IPS-18c (cell line): ENCODE data around the gene PNLDC1.
A peak's percentile ranks its signal among the peaks of the same experiment; 100 is the strongest.
"Not testable (repeated sequence)": the region's sequence is repeated elsewhere in the genome, so short reads cannot be mapped to it uniquely, and the experiment has no call there.

Experiments
- H3K4me3 ChIP-seq: 2 replicates; pipeline ENCODE4 v1.7.0; 2013; ENCODE audit warnings: low read depth, mild to moderate bottlenecking, low read length, moderate library complexity; ENCODE audit not compliant: insufficient read depth
- H3K9me3 ChIP-seq: one replicate; pipeline ENCODE4 v1.6.1; 2013; ENCODE audit warnings: mild to moderate bottlenecking, low read length, moderate library complexity; ENCODE audit not compliant: control insufficient read depth, insufficient read depth

Gene PNLDC1

DNA sequence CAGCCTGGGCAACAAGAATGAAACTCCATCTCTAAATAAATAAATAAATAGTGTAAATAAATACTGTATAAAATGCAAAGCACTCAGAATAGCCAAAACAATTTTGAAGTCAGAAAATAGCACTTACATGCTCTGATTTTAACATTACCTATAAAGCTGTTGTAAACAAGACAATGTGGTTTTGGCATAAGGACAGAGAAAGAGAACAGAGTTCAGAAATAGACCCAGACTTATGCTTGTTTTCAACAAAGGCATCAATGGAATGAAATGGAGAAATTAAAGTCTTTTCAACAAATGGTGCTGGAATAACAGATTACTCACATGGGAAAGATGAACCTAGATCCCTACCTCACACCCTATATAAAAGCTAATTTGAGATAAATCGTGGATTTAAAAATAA lies 27.9 kb upstream of the PNLDC1 start:
- no peaks in the 10 kb centered on the region for H3K9me3 ChIP-seq
- no peak overlapping the region for H3K4me3 ChIP-seq

DNA sequence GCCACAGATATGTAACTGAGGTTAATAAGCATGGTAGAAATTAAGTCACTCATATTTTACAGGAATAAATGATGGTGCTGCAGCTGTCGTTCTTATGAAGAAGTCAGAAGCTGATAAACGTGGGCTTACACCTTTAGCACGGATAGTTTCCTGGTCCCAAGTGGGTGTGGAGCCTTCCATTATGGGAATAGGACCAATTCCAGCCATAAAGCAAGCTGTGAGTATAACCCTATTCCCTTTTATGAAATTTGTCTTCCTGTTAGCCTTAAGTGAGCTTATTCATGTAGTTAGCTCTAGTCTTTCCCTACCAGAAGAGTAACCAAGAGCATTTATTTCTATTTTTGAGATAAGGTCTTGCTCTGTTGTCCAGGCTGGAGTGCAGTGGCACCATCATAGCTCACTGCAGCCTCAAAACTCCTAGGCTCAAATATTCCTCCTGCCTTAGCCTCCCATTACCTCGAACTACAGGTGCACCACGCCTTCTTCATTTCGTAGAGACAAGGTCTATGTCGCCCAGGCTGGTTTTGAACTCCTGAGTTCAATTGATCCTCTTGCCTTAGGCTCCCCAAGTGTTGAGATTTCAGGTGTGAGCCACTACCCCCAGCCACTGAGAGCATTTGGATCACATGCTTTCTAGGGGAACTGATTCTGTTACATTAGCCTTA lies 22.7 kb upstream of the PNLDC1 start:
- H3K9me3 ChIP-seq, result no peaks in the 10 kb centered on the region
- H3K4me3 ChIP-seq, result no peak overlapping the region

DNA sequence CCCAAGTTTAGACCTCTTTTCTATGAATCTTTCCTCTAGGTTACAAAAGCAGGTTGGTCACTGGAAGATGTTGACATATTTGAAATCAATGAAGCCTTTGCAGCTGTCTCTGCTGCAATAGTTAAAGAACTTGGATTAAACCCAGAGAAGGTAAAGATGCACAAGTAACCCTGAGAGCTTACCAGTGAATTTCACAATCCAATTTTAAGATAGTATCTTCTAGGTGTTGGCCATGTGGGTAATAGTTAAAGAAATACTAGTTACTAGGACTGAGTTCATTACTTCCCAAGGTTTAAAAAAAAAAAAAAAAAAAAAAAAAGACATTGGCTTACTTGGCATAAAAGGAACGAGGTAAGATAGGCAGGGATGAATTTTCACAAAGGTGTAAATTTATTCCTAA lies 21.9 kb upstream of the PNLDC1 start:
- no peak overlapping the region for H3K4me3 ChIP-seq
- H3K9me3 ChIP-seq, result no peaks in the 10 kb centered on the region

DNA sequence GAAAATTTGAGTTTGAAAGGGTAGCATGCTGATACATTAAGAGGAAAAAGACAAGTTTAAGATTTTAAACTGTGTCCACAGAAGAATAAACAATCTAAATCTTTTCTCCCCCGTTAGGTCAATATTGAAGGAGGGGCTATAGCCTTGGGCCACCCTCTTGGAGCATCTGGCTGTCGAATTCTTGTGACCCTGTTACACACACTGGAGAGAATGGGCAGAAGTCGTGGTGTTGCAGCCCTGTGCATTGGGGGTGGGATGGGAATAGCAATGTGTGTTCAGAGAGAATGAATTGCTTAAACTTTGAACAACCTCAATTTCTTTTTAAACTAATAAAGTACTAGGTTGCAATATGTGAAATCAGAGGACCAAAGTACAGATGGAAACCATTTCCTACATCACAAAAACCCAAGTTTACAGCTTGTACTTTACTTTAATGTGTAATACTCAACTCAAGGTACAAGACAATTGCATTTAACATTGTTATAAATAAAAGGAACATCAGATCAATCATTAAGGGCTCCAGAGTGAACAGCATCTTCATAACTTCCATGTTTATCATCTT lies 21.5 kb upstream of the PNLDC1 start:
- Histone ChIP-seq H3K4me3 (no peak overlapping the region), H3K9me3 (no peaks in the 10 kb centered on the region)

DNA sequence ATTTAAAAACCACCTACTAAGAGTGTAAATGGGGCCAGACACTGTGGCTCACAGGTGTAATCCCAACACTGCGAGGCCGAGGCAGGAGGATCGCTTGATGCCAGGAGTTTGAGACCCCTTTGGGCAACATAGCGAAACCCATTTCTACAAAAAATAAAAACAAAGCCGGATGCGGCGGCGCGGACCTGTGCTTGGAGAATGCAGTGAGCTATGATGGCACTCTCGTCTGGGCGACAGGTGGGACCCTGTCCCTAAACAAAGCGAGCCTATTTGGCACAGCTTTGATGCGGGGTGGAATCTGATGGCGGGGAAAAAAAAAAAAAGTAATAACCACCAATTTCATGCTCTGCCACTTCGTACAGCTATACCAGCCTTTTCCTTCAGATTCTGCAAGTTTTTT lies 11.8 kb upstream of the PNLDC1 start:
- peak overlapping the region; percentile 95 for H3K4me3 ChIP-seq
- no peaks in the 10 kb centered on the region for H3K9me3 ChIP-seq

GRCh38 chr6:159788753-159789376 lies 11.2 kb upstream of the PNLDC1 start:
- H3K9me3 ChIP-seq, result no peaks in the 10 kb centered on the region
- peak overlapping the region; percentile 95 for H3K4me3 ChIP-seq

- Histone ChIP-seq H3K9me3 (no peaks in the 10 kb centered on the region), H3K4me3 (peak within 1 kb of the TSS; percentile 95)
These were observed 10.5 kb upstream of the PNLDC1 start, which contains the start of gene TCP1 for GRCh38 chr6:159789377-159790148. Gene TCP1 (minus strand): TSS chr6:159789602. CDS start chr6:159789468, 134 bp downstream.

- Histone ChIP-seq H3K4me3 (peak within 1 kb of the TSS; percentile 95), H3K9me3 (no peaks in the 10 kb centered on the region)
These were observed 9.7 kb upstream of the PNLDC1 start, which contains the start of gene MRPL18 for GRCh38 chr6:159790149-159790955. Gene MRPL18 (plus strand): TSS chr6:159790467. CDS start chr6:159790588, 121 bp downstream.

GRCh38 chr6:159790956-159791598 lies 9.0 kb upstream of the PNLDC1 start:
- Histone ChIP-seq H3K4me3 (peak overlapping the region; percentile 84), H3K9me3 (no peaks in the 10 kb centered on the region)

DNA sequence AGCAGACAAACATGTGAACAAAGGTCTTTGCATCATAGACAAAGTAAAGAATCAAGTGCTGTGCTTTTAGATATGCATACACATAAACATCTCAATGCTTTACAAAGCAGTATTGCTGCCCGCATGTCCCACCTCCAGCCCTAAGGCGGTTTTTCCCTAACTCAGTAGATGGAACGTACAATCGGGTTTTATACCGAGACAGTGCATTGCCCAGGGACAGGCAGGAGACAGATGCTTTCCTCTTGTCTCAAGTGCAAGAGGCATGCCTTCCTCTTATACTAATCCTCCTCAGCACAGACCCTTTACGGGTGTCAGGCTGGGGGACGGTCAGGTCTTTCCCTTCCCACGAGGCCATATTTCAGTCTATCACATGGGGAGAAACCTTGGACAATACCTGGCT lies 5.1 kb upstream of the PNLDC1 start:
- H3K9me3 ChIP-seq, H3K4me3 ChIP-seq: not testable (repeated sequence)

DNA sequence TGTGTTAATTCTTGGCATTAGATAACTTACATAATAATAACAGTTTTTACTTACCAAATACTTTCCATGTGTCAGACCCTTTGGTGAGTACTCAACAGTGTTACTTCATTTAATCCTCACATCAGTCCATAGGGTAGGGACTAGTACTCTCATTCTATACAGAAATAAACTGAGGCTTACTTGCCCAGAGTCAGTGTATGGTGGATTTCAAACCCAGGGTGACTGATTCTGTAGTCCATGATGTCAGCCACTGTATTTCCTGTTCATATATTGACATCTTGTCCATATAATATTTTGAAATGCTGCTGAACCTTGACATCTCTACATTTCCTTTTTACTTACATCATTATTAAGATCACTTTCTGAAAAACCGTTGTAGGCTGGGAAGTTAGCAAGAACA lies 2.5 kb upstream of the PNLDC1 start:
- Histone ChIP-seq H3K4me3 (no peak overlapping the region), H3K9me3 (peaks cover 2% of the 10 kb centered on the region)

GRCh38 chr6:159801935-159802334 lies 1.9 kb downstream of the PNLDC1 start:
- H3K9me3 ChIP-seq, result peaks cover 2% of the 10 kb centered on the region
- no peak overlapping the region for H3K4me3 ChIP-seq

DNA sequence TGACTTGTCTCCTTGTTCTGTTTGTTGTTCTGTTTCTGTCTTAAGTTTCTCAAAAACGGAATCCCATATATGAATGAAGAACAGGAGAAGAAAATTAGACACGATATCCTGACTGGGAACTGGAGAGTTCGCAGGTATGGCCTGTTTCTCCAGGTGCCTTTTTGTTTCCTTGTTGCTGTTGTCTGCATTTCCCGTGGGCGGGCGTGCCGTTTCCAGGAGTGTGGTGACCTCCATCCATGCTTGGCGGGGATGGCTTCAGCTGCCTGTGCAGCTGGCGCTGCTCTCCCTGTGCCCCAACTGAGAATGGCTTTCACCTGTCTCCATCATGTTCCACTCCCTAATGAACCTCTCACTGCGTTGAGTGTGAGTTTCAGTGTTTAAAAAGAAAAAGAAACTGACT lies 4.4 kb downstream of the PNLDC1 start:
- no peak overlapping the region for H3K4me3 ChIP-seq
- H3K9me3 ChIP-seq, result peaks cover 2% of the 10 kb centered on the region

DNA sequence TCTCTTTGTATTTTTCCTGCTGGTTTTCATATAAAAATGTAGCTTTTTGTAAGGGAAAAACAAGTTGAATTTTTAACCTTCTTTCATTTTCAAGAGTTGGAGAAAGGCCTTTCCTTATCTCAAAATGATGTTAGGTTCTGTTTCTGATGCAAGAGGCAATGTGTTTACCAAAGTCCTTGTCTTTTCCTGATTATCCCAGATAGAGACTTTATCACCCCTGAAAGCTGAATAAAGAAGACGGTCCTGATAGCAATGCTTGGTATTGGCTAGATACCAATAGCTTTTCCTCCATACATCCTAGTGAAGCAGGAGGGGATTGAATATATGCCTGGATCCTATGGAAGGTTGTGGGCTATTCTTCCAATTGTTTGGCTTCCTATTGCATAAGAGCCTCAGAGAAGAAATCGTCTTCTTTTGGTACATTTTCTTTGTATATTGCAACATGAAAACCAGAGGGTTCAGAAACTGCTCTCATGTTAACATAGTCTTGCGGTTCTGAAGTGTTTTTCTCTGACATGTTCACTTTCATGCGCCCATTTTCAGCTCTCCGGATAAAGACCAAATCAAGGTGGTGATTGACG lies 5.5 kb downstream of the PNLDC1 start:
- Histone ChIP-seq H3K9me3 (no peaks in the 10 kb centered on the region), H3K4me3 (no peak overlapping the region)

- Histone ChIP-seq H3K4me3 (no peak overlapping the region), H3K9me3 (no peaks in the 10 kb centered on the region)
These were observed 6.0 kb downstream of the PNLDC1 start for GRCh38 chr6:159806021-159806458.

GRCh38 chr6:159807150-159807858 lies 7.2 kb downstream of the PNLDC1 start:
- H3K9me3 ChIP-seq, result no peaks in the 10 kb centered on the region
- H3K4me3 ChIP-seq, result no peak overlapping the region
